Measurements from ENCODE around the gene EIF2S2. TPM values are rescaled to one million over a fixed set of nuclear protein-coding genes. Genes with fewer than 3 reads are reported as not detected.

Gene EIF2S2
- total RNA-seq, 2 donors from 2014 or later: 158 to 165 TPM

DNA sequence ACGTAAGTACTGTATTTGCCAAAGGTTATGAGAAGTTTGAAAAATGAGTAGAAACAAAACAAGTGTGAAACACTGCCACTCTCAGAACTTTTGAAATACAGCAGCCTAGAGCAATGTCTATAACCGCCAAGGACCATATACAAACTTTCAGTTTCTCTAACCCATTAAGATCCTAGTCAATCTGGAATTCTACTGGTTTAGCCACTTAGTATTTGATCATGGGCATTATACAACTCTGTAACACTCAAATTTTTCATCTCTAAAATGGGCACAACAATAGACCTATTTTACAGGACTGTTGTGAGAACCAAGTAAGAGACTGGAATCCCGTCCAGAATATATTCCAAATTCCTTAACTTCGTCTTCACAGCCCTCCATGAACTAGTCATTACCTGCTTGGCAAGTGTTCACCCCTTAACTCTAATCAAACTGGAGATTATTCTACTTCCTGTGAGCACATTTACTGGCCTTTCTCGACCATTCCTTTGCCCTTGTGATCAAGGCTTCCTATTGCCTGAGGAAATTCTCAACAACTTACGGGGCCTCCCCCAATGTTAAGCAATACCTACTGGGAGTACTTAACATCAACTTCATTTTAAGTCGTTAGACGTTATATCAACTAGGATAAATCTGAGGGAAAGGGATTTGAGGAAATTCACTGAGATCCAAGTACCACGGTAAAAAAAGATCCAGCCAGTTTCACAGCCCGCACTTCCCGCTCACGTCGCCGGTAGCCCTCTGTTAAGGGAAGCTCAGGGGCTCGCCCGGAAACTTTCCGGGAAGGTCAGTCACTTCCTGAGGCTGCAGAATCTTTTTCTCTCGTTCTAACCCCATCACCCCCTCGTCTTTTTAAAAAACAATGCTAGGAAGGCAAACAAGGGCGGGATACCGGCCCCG, 1.1 kb downstream of the EIF2S2 start:
- ATAC-seq (replicated peaks in 1 of 2): peak; percentile 24 to 31
- Mint-ChIP-seq H3K36me3 (ENCODE audit: insufficient read depth in 2 of 2) (peaks cover 18 to 36% of the 10 kb centered on the region in 2 donors), H3K4me3 (peak overlapping the region; percentile 93 to 97), H3K4me1 (ENCODE audit: low read depth) (peaks cover 53% of the 10 kb centered on the region), H3K27me3 (ENCODE audit: low read depth) (no peaks in the 10 kb centered on the region), H3K9me3 (no peaks in the 10 kb centered on the region), H3K27ac (peak overlapping the region; percentile 99)
- DNase-seq: no peak

DNA sequence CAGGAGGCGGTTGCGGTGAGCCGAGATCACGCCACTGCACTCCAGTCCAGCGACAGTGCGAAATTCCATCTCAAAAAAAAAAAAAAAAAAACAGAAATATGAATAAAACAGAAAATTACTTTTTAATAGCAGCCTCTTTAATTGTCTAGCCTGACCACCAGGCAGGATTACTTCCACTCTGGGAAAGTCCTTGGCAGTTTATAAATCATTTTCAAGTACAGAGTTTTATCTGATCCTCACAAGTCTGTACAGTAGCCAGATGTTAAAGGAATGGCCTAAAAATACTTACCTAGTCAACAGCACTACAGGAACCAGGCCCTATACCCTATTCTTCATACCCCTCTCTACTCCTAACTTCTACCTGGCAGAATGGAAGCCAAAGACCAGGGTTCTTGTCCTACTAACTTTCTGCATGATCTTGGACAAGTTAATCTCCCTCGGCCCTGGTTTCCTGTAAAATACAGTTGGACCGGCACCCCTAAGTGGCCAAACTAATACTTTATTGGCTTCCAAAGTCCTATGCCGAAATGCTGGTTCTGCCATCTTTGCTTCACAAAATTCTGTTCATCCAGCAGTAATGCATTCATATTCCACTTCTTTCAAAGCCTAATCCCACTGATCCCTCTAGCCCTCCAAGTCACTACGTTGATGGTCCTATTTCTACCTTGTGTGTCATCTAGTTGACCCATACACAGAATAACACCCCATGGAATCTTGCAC, 1.9 kb downstream of the EIF2S2 start:
- Mint-ChIP-seq H3K27ac (peak overlapping the region; percentile 99), H3K4me3 (peak overlapping the region; percentile 93 to 97), H3K9me3 (no peaks in the 10 kb centered on the region), H3K4me1 (ENCODE audit: low read depth) (peaks cover 61% of the 10 kb centered on the region), H3K36me3 (ENCODE audit: insufficient read depth in 2 of 2) (peaks cover 22 to 42% of the 10 kb centered on the region in 2 donors), H3K27me3 (ENCODE audit: low read depth) (no peaks in the 10 kb centered on the region)
- ATAC-seq (replicated peaks in 1 of 2): no peak
- no peak for DNase-seq

DNA sequence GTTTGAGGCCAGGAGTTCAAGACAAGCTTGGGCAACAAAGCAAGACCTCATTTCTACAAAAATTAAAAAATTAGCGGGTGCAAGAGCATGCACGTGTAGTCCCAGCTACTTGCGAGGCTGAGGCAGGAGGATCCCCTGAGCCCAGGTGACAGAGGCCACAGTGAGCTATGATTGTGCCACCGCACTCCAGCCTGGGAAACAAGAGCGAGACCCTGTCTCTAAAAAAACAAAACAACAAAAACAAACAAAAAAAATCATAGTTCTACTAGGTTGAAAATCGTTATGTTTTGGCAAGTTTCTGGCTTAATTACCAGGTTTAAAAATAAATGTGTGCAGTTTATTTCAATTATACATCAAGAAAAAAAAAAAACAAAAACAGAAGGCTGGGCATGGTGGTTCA, 2.6 kb downstream of the EIF2S2 start:
- ATAC-seq (replicated peaks in 1 of 2) (no peak), DNase-seq (no peak)
- H3K9me3 Mint-ChIP-seq: no peaks in the 10 kb centered on the region
- peaks cover 68% of the 10 kb centered on the region for H3K4me1 Mint-ChIP-seq (ENCODE audit: low read depth)
- H3K36me3 Mint-ChIP-seq (ENCODE audit: insufficient read depth in 2 of 2): peaks cover 26 to 49% of the 10 kb centered on the region in 2 donors
- peak overlapping the region; percentile 98 for H3K27ac Mint-ChIP-seq
- H3K27me3 Mint-ChIP-seq (ENCODE audit: low read depth): no peaks in the 10 kb centered on the region
- peak overlapping the region; percentile 87 to 93 for H3K4me3 Mint-ChIP-seq

DNA sequence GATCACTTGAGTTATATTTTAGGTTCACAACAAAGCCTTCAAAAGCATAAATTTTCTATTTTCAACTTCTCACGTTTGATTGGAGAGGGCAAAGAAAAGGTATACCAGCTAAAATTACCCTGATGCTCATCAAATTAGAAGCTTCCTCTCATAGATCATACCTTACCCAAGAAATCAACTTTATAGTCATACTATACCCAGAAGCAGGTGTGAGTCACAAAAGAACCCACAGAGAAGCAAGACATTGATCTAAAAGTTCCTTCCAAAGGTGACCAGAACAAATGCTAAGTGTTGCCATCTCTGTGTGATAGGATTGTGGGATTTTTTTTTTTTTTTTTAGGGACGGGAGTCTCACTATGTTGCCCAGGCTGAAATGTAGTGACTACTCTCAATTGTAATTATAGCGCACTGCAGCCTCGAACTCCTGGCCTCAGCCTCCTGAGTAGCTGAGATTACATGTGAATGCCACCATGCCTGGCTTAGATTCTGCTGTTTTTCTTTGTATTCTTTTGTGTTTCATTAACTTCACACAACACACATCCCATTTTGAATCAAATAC, 3.3 kb downstream of the EIF2S2 start:
- ATAC-seq (replicated peaks in 1 of 2) (peak; percentile 43 to 49), DNase-seq (peak in 1 of 2 donors; percentile 25)
- H3K9me3 Mint-ChIP-seq: no peaks in the 10 kb centered on the region
- H3K4me3 Mint-ChIP-seq: peak overlapping the region; percentile 87 to 93
- no peaks in the 10 kb centered on the region for H3K27me3 Mint-ChIP-seq (ENCODE audit: low read depth)
- H3K36me3 Mint-ChIP-seq (ENCODE audit: insufficient read depth in 2 of 2): peaks cover 31 to 56% of the 10 kb centered on the region in 2 donors
- peaks cover 76% of the 10 kb centered on the region for H3K4me1 Mint-ChIP-seq (ENCODE audit: low read depth)
- H3K27ac Mint-ChIP-seq: peak overlapping the region; percentile 98

DNA sequence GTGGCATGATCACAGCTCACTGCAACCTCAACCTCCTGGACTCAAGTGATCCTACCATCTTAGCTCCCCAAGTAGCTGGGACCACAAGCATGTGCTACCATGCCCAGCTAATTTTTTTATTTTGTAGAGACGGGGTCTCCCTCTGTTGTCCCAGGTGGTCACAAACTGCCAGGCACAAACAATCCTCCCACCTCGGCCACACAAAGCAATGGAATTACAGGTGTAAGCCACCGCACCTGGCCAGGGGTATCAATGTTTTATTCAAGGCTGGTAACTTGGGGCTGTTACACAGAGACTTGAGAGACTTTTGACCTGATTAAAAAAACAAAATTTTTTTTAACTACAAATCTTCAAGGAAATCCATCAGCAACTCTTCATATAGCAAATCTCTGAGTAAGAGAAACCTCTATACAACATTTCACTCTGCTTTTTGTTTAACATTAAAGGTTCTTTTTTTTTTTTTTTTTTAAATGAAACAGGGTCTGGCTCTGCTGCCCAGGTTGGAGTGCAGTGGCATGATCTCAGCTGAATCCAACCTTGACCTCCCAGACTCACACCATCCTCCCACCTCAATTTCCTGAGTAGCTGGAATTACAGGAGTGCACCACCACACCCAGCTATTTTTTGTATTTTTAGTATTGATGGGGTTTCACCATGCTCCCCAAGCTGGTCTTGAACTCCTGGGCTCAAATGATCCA, 5.9 kb downstream of the EIF2S2 start:
- no peak for ATAC-seq (replicated peaks in 1 of 2)
- H3K4me1 Mint-ChIP-seq (ENCODE audit: low read depth): peaks cover 89% of the 10 kb centered on the region
- H3K27me3 Mint-ChIP-seq (ENCODE audit: low read depth): no peaks in the 10 kb centered on the region
- H3K4me3 Mint-ChIP-seq: peak overlapping the region; percentile 57 to 59
- DNase-seq: no peak
- H3K9me3 Mint-ChIP-seq: no peaks in the 10 kb centered on the region
- H3K36me3 Mint-ChIP-seq (ENCODE audit: insufficient read depth in 2 of 2): peaks cover 28 to 75% of the 10 kb centered on the region in 2 donors
- peak overlapping the region; percentile 90 for H3K27ac Mint-ChIP-seq

DNA sequence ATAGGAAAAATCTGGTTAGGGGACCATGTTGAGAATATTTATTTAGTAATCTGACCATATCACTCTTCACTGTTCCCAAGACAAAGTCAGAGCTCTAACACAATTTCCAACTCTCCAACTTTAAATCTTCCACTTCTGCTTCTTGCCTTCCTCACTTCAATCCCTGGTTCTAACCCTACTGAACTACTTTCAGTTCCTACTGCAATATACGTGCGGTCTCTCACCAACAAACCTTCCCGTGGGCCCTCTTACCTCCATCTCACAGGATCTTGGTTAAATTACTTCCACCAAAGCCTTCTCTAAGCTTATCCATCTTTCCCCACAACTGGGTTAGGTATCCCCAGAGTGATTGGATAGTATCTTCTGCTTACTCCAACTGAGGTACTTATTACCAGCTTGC, 8.0 kb downstream of the EIF2S2 start:
- Mint-ChIP-seq H3K4me1 (ENCODE audit: low read depth) (peaks cover 76% of the 10 kb centered on the region), H3K36me3 (ENCODE audit: insufficient read depth in 2 of 2) (peaks cover 24 to 72% of the 10 kb centered on the region in 2 donors), H3K4me3 (peak overlapping the region in 1 of 2 donors; percentile 23)

DNA sequence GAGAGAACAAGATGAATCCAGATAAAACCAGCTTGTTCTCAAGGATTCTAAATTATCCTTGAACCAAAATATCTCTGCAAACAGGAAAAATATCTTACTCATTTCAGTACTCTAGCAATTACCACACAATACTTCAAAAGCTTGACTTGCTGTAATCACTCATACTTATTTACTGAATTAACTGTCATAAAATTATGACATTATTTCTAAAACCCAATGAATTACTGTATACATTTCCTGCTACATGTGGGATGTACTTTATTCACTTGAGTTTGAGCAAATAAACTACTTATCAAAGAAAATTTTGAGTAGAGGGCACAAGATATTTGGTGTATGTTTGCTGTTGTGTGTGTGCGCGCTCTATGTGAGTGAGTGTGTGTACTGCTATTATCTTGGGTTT, 9.7 kb downstream of the EIF2S2 start:
- no peaks in the 10 kb centered on the region for H3K9me3 Mint-ChIP-seq
- peaks cover 61% of the 10 kb centered on the region for H3K4me1 Mint-ChIP-seq (ENCODE audit: low read depth)
- peaks cover 23 to 70% of the 10 kb centered on the region in 2 donors for H3K36me3 Mint-ChIP-seq (ENCODE audit: insufficient read depth in 2 of 2)
- peak overlapping the region; percentile 51 for H3K27ac Mint-ChIP-seq
- ATAC-seq (replicated peaks in 1 of 2) (peak; percentile 45 to 46), DNase-seq (no peak)
- H3K27me3 Mint-ChIP-seq (ENCODE audit: low read depth): no peaks in the 10 kb centered on the region
- H3K4me3 Mint-ChIP-seq: peak overlapping the region in 1 of 2 donors; percentile 22

More for the DNA sequence above, 8.0 kb downstream of the EIF2S2 start:
- ATAC-seq (replicated peaks in 1 of 2): no peak
- H3K27ac Mint-ChIP-seq: peak overlapping the region; percentile 70
- H3K27me3 Mint-ChIP-seq (ENCODE audit: low read depth): no peaks in the 10 kb centered on the region
- no peaks in the 10 kb centered on the region for H3K9me3 Mint-ChIP-seq
- no peak for DNase-seq

DNA sequence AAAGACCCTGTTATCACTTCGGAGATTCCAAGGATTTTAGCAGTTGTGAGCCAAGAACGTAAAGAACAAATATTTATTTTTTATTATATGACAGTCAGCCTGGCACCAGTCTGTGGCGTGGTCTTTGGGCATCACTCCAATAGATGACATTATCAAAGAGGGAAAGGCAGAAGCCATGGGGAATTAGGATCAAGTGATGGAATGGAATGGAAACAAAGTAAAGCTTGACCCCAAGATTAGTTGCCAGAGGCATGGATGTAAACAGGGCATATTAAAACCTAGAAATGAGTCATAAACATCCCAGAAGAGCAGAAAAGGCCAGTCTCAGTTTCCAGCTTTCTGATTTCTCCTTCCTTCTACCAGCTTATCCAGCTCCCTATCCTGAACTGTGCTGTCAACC, 11.5 kb downstream of the EIF2S2 start:
- H3K27ac Mint-ChIP-seq: peak overlapping the region; percentile 21

DNA sequence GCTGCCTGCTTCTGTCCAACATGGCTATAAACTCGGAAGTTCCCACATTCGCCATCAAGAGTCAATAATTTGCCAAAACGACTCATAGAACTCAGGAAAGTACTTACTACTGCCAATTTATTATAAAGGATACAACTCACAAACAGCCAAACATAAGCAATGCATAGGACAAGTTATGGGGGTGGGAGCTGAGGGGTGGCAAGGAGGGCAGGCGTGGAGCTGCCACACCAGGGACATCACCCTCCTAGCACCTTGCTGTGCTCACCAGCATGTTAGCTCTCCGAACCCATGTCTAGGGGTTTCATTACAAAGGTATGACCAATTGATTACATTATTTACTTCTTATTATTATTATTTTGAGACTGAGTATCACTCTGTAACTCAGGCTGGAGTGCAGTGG, 12.4 kb downstream of the EIF2S2 start:
- Mint-ChIP-seq H3K4me1 (ENCODE audit: low read depth) (peaks cover 44% of the 10 kb centered on the region), H3K9me3 (no peaks in the 10 kb centered on the region), H3K4me3 (no peak overlapping the region), H3K27me3 (ENCODE audit: low read depth) (no peaks in the 10 kb centered on the region), H3K36me3 (ENCODE audit: insufficient read depth in 2 of 2) (peaks cover 18 to 71% of the 10 kb centered on the region in 2 donors), H3K27ac (peak overlapping the region; percentile 41)
- DNase-seq (no peak), ATAC-seq (replicated peaks in 1 of 2) (no peak)

More for the DNA sequence above, 11.5 kb downstream of the EIF2S2 start:
- Mint-ChIP-seq H3K9me3 (no peaks in the 10 kb centered on the region), H3K4me1 (ENCODE audit: low read depth) (peaks cover 53% of the 10 kb centered on the region), H3K27me3 (ENCODE audit: low read depth) (no peaks in the 10 kb centered on the region), H3K4me3 (no peak overlapping the region), H3K36me3 (ENCODE audit: insufficient read depth in 2 of 2) (peaks cover 25 to 78% of the 10 kb centered on the region in 2 donors)
- no peak for ATAC-seq (replicated peaks in 1 of 2)
- no peak for DNase-seq

DNA sequence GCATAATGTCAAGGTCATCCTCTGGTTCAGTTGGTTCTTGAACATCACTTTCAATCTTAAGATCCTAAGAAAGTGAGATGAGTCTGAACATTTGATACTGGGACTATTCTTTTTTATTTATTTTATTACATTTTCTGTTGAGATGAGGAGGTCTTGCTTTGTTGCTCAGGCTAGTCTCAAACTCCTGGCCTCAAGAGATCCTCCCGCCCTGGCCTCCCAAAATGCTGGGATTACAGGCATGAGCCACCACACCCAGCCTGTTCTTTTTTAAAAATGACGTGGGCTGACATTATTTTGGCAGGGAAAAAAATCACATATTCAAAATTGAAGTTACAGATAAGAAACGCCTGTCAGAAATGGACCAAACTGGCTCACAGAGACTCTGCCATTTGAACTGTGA, 13.5 kb downstream of the EIF2S2 start:
- Mint-ChIP-seq H3K36me3 (ENCODE audit: insufficient read depth in 2 of 2) (peaks cover 16 to 67% of the 10 kb centered on the region in 2 donors), H3K27me3 (ENCODE audit: low read depth) (no peaks in the 10 kb centered on the region), H3K4me3 (no peak overlapping the region), H3K27ac (no peak overlapping the region), H3K4me1 (ENCODE audit: low read depth) (peaks cover 33% of the 10 kb centered on the region), H3K9me3 (no peaks in the 10 kb centered on the region)
- ATAC-seq (replicated peaks in 1 of 2) (no peak), DNase-seq (no peak)

DNA sequence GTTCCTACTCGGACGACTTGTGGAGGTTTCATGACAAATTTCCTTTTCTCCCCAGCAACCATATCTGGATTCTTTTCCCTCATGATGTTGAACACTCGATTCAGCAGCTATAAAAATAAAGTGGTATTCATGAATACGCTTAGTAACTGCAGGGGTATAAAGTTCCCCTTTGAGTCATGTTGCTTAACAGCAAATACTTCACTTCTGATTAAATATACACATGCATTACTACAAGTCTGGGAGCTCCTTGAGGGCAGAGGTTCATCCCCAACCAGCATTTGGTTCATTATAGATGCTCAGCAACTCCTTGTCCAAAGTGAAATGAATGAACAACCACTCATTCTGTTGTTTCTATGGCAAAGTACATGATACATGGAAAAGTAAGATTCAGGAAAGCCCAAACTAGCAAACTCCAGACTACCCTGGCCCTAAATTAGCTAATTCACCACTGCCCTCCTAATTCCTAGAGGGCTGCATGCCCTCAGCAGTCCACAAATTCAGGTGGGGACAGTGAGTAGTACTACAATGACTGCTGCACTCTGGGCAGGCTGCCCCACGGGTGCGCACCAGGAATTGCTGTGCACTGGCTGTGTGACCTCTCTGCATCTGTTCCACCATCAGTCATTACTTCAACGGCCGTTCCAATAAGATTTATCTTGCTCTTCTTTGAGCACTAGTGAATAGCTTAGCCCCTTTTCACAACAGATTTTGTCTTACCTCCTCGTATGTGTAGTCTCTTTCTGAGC, 15.2 kb downstream of the EIF2S2 start:
- Mint-ChIP-seq H3K27ac (peak overlapping the region; percentile 48), H3K27me3 (ENCODE audit: low read depth) (no peaks in the 10 kb centered on the region), H3K9me3 (no peaks in the 10 kb centered on the region), H3K36me3 (ENCODE audit: insufficient read depth in 2 of 2) (peaks cover 22 to 64% of the 10 kb centered on the region in 2 donors), H3K4me3 (no peak overlapping the region), H3K4me1 (ENCODE audit: low read depth) (peaks cover 17% of the 10 kb centered on the region)
- DNase-seq (no peak), ATAC-seq (replicated peaks in 1 of 2) (peak in 1 of 2 donors; percentile 29)

DNA sequence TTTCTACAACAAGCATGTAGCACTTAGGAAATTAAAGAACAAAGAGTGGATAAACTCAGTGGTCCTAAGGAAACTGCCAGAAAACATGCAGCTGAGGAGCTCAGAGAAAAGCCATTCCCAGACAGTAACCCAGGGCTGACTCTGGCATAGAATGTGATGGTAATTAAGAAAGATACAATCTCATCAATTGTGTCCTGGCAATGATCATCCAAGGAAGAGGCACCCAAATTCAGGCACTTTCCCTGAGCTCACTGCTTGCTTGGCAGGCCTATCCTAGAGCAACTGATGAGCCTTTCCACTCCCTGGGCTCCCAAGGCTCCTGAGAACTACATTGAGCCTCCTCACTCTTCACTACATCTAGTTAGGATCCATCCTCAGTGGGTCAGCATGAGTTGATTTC, 16.2 kb downstream of the EIF2S2 start:
- Mint-ChIP-seq H3K4me1 (ENCODE audit: low read depth) (peaks cover 11% of the 10 kb centered on the region), H3K9me3 (no peaks in the 10 kb centered on the region), H3K36me3 (ENCODE audit: insufficient read depth in 2 of 2) (peaks cover 24 to 63% of the 10 kb centered on the region in 2 donors), H3K27me3 (ENCODE audit: low read depth) (no peaks in the 10 kb centered on the region), H3K27ac (peak overlapping the region; percentile 8), H3K4me3 (no peak overlapping the region)
- ATAC-seq (replicated peaks in 1 of 2) (no peak), DNase-seq (no peak)

All from activated T-cell treated with anti-CD3 and anti-CD28 coated beads, Interleukin-2, amount 50 U/mL, for 72 hours (primary cell).